Subcutaneous adipose tissue (tissue), 4 donors: Measurements from ENCODE around the gene PTPRG. TPM values are rescaled to one million over a fixed set of nuclear protein-coding genes. Genes with fewer than 3 reads are reported as not detected.

ENCODE experiments used
- CTCF ChIP-seq: fragments of 450-650 bp; IDR thresholded peaks from one replicate; pipeline ENCODE4 v1.5.1; 2016; ENCODE audit warnings: low read depth, mild to moderate bottlenecking, control low read depth, antibody characterized with exemption, moderate library complexity
- total RNA-seq, 4 donors: library from RNA; depleted of rRNA; stranded (reverse); fragments of >200 nt; gene quantifications; one replicate each; pipeline ENCODE4 v1.1.0, GENCODE V29; 2016

PTPRG gene
- total RNA-seq, 4 donors from 2014 or later, result 115 to 164 (median 159) TPM

- TF ChIP-seq CTCF, result no peak
Observed at GRCh38 chr3:62183087-62183486, 621.7 kb downstream of the PTPRG start.

GRCh38 chr3:62183969-62184368 is 622.6 kb downstream of the PTPRG start:
- TF ChIP-seq CTCF, result no peak

DNA sequence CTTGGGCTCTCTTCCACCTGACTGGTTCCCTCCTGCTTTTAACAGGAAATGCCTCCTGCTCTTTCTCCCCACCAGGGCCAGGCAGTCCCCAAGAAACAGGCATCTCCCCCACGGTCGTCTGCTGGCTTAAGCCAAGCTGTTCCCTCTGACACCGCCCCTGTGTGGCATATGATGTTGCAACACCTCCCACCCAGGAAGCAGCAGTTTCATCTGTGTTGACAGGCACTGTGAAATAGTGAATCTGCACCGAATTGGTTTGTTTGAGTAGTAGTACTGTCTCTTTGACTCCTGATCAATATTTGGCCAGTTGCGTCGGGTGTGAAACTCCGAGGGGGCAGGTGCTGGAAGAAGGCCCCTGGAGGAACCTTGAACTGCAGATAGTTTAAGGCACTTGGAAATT is 623.2 kb downstream of the PTPRG start:
- TF ChIP-seq CTCF, result no peak

GRCh38 chr3:62187022-62187431 is 625.7 kb downstream of the PTPRG start:
- no peak for TF ChIP-seq CTCF

DNA sequence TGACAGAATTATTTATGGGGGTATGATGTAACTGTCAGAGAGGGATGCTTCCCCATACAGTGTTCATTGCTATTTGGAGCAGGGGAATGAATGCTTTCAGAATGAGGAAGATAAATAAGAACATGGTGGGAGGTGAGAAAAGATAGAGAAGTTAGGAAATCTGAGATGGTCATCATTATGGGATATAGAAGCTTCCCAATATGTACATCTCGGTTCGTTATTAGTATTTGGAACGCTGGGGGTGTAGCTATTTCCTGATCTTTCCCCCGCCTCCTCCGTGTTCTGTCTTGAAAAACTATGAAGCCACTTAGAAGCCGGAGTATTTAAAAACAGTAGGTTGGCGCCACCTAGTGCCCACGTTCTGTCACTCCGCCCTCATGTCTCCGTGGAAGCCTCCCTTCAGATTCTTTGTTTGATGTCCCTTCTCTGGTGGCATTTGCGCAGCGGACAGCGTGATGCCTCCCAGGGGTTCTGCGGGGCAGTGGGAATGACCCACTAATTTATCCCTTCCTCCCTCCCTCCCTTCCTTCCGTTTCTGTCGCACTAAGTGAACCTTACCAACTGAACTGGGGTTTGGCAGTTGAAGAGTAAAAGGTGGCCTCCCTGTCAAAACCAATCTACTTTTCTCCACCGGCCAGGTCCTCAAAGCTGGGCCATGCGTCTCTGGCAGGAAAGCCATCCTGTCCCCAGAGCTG is 627.5 kb downstream of the PTPRG start:
- no peak for TF ChIP-seq CTCF

DNA sequence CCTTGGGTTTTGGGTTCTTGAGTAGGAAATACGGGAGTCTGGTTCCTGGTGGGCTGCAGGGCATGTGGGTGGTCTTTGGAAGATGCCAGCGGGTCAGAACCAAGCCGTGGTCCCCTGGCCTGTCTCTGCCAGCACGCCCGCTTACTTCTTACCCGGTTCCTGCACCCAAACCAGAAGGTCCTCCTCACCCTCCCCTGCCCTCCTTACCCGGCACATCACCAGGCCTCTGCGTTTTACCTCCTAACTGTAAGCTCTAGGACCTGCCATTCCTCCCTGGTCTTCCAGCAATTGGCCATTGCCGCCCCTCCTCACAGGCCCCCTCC is 628.0 kb downstream of the PTPRG start:
- TF ChIP-seq CTCF, result no peak

GRCh38 chr3:62192891-62193290 is 631.5 kb downstream of the PTPRG start:
- TF ChIP-seq CTCF, result no peak
